CD4-positive, alpha-beta memory T cell (primary cell): ENCODE measurements around the gene VPS35L. TPM values are rescaled to one million over a fixed set of nuclear protein-coding genes. Genes with fewer than 3 reads are reported as not detected.

Experiments used
- CTCF ChIA-PET: fragments of 350-600 bp; sonication (Branson Sonifier 250); formaldehyde crosslinking; loops from one replicate; lab custom pipeline; 2021; ENCODE audit warnings: inconsistent platforms; ENCODE audit not compliant: partially characterized antibody; lab: Charles Lee
- POLR2A ChIA-PET: fragments of 350-600 bp; sonication (Branson Sonifier 250); formaldehyde crosslinking; loops from one replicate; lab custom pipeline; 2021; ENCODE audit not compliant: partially characterized antibody; lab: Charles Lee
- DNase-seq, 5 donors: peaks; one replicate each; pipeline versions ENCODE4 v3.0.0 to v3.0.0-alpha.2; 2020 to 2022; ENCODE audit warnings: mixed read lengths in 1 of 5
- H3K27ac ChIP-seq: one replicate; pipeline ENCODE4 v1.7.0; 2013; ENCODE audit warnings: low read depth, low read length
- H3K27me3 ChIP-seq: 2 replicates; pipeline ENCODE4 v1.7.0; 2013; ENCODE audit warnings: mild to moderate bottlenecking, low read length, moderate library complexity; ENCODE audit not compliant: insufficient read depth
- H3K36me3 ChIP-seq: 2 replicates; pipeline ENCODE4 v1.7.0; 2013; ENCODE audit warnings: mild to moderate bottlenecking, low read length, moderate library complexity; ENCODE audit not compliant: insufficient read depth
- H3K4me1 ChIP-seq: 2 replicates; pipeline ENCODE4 v1.7.0; 2013; ENCODE audit warnings: mild to moderate bottlenecking, low read length, moderate library complexity; ENCODE audit not compliant: insufficient read depth
- H3K4me3 ChIP-seq, 2 donors: one replicate each; pipeline ENCODE4 v1.7.0; 2013; ENCODE audit warnings: low read length in 2 of 2, mild to moderate bottlenecking in 1 of 2
- H3K9me3 ChIP-seq, 2 donors: one replicate each; pipeline ENCODE4 v1.7.0; 2013; ENCODE audit warnings: low read length in 2 of 2, control low read depth in 1 of 2; ENCODE audit not compliant: control insufficient read depth in 1 of 2
- H3K27ac Mint-ChIP-seq, 7 donors: one replicate each; pipeline ENCODE4 v1.8.0; 2020 to 2021; ENCODE audit warnings: mixed read lengths in 7 of 7, mild to moderate bottlenecking in 6 of 7, inconsistent platforms in 3 of 7, moderate library complexity in 3 of 7
- H3K27me3 Mint-ChIP-seq, 2 donors: one replicate each; pipeline ENCODE4 v1.8.0; 2020 to 2021; ENCODE audit warnings: mixed read lengths in 2 of 2
- H3K36me3 Mint-ChIP-seq, 2 donors: one replicate each; pipeline ENCODE4 v1.8.0; 2020 to 2021; ENCODE audit warnings: mixed read lengths in 2 of 2, inconsistent platforms in 1 of 2, mild to moderate bottlenecking in 1 of 2
- H3K4me1 Mint-ChIP-seq, 4 donors: one replicate each; pipeline ENCODE4 v1.8.0; 2020 to 2021; ENCODE audit warnings: mixed read lengths in 4 of 4, mild to moderate bottlenecking in 1 of 4
- H3K4me3 Mint-ChIP-seq, 8 donors: one replicate each; pipeline ENCODE4 v1.8.0; 2020 to 2021; ENCODE audit warnings: mixed read lengths in 8 of 8, mild to moderate bottlenecking in 7 of 8, moderate library complexity in 6 of 8, inconsistent platforms in 3 of 8
- H3K9me3 Mint-ChIP-seq, 8 donors: one replicate each; pipeline ENCODE4 v1.8.0; 2020 to 2021; ENCODE audit warnings: mixed read lengths in 8 of 8, mild to moderate bottlenecking in 5 of 8, inconsistent platforms in 3 of 8, moderate library complexity in 1 of 8
- intact Hi-C: fragments of 100-400 bp; cut with micrococcal nuclease; formaldehyde crosslinking; loops from one replicate; pipeline ENCODE4 v1.15.1; 2023
- polyA plus RNA-seq, 2 donors: library from polyadenylated mRNA; unstranded; fragments of 300-500 nt; fragmentation: Illumina TruSeq; gene quantifications; one replicate each; pipeline ENCODE4 v1.2.3, GENCODE V29; 2021
- total RNA-seq, 2 experiments: library from RNA; stranded (reverse); gene quantifications; one replicate each; pipeline ENCODE4 v1.2.3, GENCODE V29; 2021

VPS35L gene
- total and polyA plus RNA-seq, 4 experiments from 2014 or later = 42.2 to 52.9 (median 48.6) TPM

DNA sequence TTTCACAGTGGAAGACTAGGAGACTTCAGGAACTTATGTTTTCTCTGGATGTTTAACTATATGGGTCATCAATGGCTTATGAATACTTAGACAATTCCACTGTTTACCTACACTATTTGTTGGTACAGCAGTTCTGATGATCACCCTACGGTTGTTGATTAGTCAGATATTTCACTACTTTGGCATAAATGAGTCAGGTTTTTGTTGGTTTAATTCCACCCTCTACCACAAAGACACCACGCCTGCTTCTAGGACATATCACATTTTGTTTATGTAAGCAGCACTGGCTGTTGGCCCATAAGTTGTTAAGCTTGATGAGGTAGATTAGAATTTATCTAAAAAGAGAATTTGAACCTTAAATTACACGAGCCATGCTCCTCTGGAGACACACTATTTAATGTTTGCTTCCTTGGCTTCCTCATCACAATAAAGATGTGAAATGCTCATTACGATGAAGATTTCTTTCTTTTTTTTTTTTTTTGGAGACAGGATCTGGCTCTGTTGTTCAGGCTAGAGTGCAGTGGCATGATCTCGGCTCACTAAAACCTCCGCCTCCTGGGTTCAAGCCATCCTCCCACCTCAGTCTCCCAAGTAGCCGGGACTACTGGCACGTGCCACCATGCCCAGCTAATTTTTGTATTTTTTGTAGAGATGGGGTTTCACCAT lies 37.9 kb upstream of the VPS35L start:
- H3K9me3 ChIP-seq = no peaks in the 10 kb centered on the region
- Mint-ChIP-seq H3K4me3 (peak overlapping the region in 1 of 8 donors; percentile 12), H3K27me3 (no peaks in the 10 kb centered on the region), H3K36me3 (peaks cover 30 to 46% of the 10 kb centered on the region in 2 donors), H3K9me3 (no peaks in the 10 kb centered on the region), H3K4me1 (peaks cover 38 to 59% (median 50%) of the 10 kb centered on the region in 4 donors), H3K27ac (peak overlapping the region in 2 of 7 donors; percentile 57 to 69)
- H3K27ac ChIP-seq = no peak overlapping the region
- intact Hi-C loops = no loop called here
- DNase-seq = peak in 2 of 5 donors; percentile 4 to 41
- ChIA-PET CTCF (no interaction called here), POLR2A (no interaction called here)
- peaks cover 45% of the 10 kb centered on the region for H3K4me1 ChIP-seq
- no peak overlapping the region for H3K4me3 ChIP-seq
- peaks cover 15% of the 10 kb centered on the region for H3K36me3 ChIP-seq
- H3K27me3 ChIP-seq = no peaks in the 10 kb centered on the region

GRCh38 chr16:19518388-19518787 lies 37.1 kb upstream of the VPS35L start:
- Histone ChIP-seq H3K27ac (no peak overlapping the region), H3K36me3 (peaks cover 15% of the 10 kb centered on the region), H3K9me3 (no peaks in the 10 kb centered on the region), H3K4me3 (no peak overlapping the region), H3K27me3 (no peaks in the 10 kb centered on the region), H3K4me1 (peaks cover 54% of the 10 kb centered on the region)
- no peak for DNase-seq
- Mint-ChIP-seq H3K9me3 (no peaks in the 10 kb centered on the region), H3K27ac (peak overlapping the region in 2 of 7 donors; percentile 15 to 70), H3K36me3 (peaks cover 22 to 39% of the 10 kb centered on the region in 2 donors), H3K27me3 (no peaks in the 10 kb centered on the region), H3K4me1 (peaks cover 36 to 62% (median 49%) of the 10 kb centered on the region in 4 donors), H3K4me3 (no peak overlapping the region)
- ChIA-PET CTCF (no interaction called here), POLR2A (no interaction called here)
- intact Hi-C loops = no loop called here

DNA sequence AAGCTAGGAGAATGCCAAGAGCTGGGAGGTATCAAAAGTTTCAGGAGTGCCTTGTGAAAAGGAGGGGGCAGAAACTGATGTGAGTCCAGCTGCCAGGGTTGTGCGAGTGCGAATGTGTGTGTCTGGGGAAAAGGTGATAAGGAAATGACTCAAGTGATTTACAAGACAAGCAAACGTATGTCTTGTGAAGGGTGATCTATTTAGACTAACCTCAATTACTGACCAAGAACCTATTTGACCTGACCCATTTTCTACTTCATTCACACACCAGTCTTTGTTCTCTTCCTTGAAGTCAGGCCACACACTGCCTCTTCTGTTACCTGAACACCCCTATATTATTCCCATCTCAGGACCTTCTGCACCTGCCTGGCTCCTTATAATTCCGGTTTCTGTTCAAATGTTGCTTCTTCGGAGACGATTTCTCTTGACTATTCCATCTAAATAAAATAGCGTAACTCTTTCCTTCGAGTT lies 34.6 kb upstream of the VPS35L start:
- Histone ChIP-seq H3K27ac (peak overlapping the region; percentile 78), H3K9me3 (no peaks in the 10 kb centered on the region), H3K4me3 (peak overlapping the region; percentile 87 to 89), H3K4me1 (peaks cover 69% of the 10 kb centered on the region), H3K27me3 (no peaks in the 10 kb centered on the region), H3K36me3 (peaks cover 5% of the 10 kb centered on the region)
- H3K9me3 Mint-ChIP-seq = no peaks in the 10 kb centered on the region
- H3K27me3 Mint-ChIP-seq = no peaks in the 10 kb centered on the region
- ChIA-PET POLR2A (interaction anchor here (0.6 to 2.7 kb wide), 4 partner anchors 15 to 595 kb away, joined by 3 to 28 read pairs (median 5); partner anchors contain the start of gene VPS35L), CTCF (interaction anchor here (1.6 to 3.4 kb wide), 3 partner anchors 18 to 37 kb away, joined by 5 to 20 read pairs (median 12); partner anchors contain the start of gene VPS35L)
- peaks cover 46 to 75% (median 58%) of the 10 kb centered on the region in 4 donors for H3K4me1 Mint-ChIP-seq
- peak overlapping the region; percentile 73 to 98 (median 95) for H3K27ac Mint-ChIP-seq
- DNase-seq = peak in 1 of 5 donors; percentile 2
- peaks cover 11 to 30% of the 10 kb centered on the region in 2 donors for H3K36me3 Mint-ChIP-seq
- intact Hi-C loops = loop anchor here (10.0 kb wide), 1 partner anchor 596 kb away; the partner anchor contains the start of gene SMG1
- H3K4me3 Mint-ChIP-seq = peak overlapping the region; percentile 95 to 99 (median 96)

- H3K4me3 Mint-ChIP-seq = peak within 1 kb of the TSS; percentile 95 to 99 (median 96)
- H3K27me3 ChIP-seq = no peaks in the 10 kb centered on the region
- DNase-seq = peak; percentile 88 to 93 (median 89)
- intact Hi-C loops = loop anchor here (2.0 to 10.0 kb wide), 3 partner anchors 197 to 1219 kb away; partner anchors contain the start of genes IQCK, KNOP1, SMG1 and THUMPD1
- no peaks in the 10 kb centered on the region for H3K36me3 ChIP-seq
- peaks cover 6 to 22% of the 10 kb centered on the region in 2 donors for H3K36me3 Mint-ChIP-seq
- peak within 1 kb of the TSS; percentile 87 to 89 for H3K4me3 ChIP-seq
- peak within 1 kb of the TSS; percentile 73 to 98 (median 95) for H3K27ac Mint-ChIP-seq
- H3K27ac ChIP-seq = peak within 1 kb of the TSS; percentile 78
- H3K4me1 Mint-ChIP-seq = peaks cover 45 to 74% (median 55%) of the 10 kb centered on the region in 4 donors
- ChIA-PET POLR2A (interaction anchor here (1.0 to 2.7 kb wide), 3 partner anchors 16 to 33 kb away, joined by 3 to 28 read pairs (median 7); partner anchors contain the start of gene VPS35L), CTCF (interaction anchor here (1.6 to 3.4 kb wide), 3 partner anchors 19 to 36 kb away, joined by 5 to 20 read pairs (median 12); partner anchors contain the start of gene VPS35L)
- H3K27me3 Mint-ChIP-seq = no peaks in the 10 kb centered on the region
- peaks cover 70% of the 10 kb centered on the region for H3K4me1 ChIP-seq
- H3K9me3 ChIP-seq = no peaks in the 10 kb centered on the region
- no peaks in the 10 kb centered on the region for H3K9me3 Mint-ChIP-seq
Observed at GRCh38 chr16:19521471-19522396, 33.8 kb upstream of the VPS35L start, which contains the start of gene GDE1. GDE1 (minus strand) TSS chr16:19522098; CDS start chr16:19521964, 134 bp downstream.

DNA sequence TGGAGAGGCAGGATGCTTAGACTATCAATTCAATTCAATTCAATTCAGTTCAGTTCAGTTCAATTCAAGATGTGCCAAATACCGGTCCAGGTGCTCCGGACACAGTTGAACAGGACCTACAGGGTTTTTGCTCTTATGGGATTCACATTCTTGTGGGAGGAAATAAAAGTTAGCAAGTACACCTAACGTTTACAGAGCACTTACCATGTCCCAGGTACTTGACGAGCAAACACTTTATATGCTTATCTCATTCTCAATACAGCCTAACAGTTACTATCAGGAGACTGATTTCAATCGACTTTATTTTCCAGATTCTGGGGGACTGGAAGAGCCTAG lies 33.1 kb upstream of the VPS35L start:
- intact Hi-C loops = loop anchor here (2.0 to 10.0 kb wide), 3 partner anchors 196 to 1218 kb away; partner anchors contain the start of genes IQCK, KNOP1, SMG1 and THUMPD1
- peaks cover 39 to 68% (median 49%) of the 10 kb centered on the region in 4 donors for H3K4me1 Mint-ChIP-seq
- H3K27ac ChIP-seq = peak overlapping the region; percentile 78

DNA sequence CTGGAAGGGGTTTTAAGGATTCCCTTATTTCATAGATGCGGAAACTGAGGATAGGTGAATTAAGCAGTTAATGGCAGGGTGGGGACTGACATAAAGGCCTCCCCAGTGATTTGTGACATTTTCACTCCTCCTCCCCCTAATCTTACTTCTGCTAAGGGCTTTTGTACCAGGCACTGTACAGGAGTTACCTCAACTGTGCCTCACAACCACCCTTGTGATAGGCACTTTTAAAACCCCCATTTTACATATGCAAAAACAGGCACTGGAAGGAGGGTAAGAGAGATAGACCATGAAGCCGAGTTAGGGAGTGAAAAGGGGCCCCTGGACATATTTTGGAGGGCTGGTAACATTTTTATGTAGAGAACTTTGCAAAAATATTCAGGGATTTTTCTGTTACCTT lies 32.7 kb upstream of the VPS35L start:
- peaks cover 0 to 13% of the 10 kb centered on the region in 2 donors for H3K36me3 Mint-ChIP-seq
- Histone ChIP-seq H3K9me3 (no peaks in the 10 kb centered on the region), H3K27me3 (no peaks in the 10 kb centered on the region), H3K4me3 (no peak overlapping the region), H3K27ac (peak overlapping the region; percentile 78), H3K4me1 (peaks cover 63% of the 10 kb centered on the region), H3K36me3 (no peaks in the 10 kb centered on the region)
- H3K27ac Mint-ChIP-seq = peak overlapping the region in 6 of 7 donors; percentile 57 to 98 (median 94)
- intact Hi-C loops = loop anchor here (1.0 to 10.0 kb wide), 7 partner anchors 33 to 1218 kb away; partner anchors contain the start of genes ARL6IP1, COQ7, IQCK and KNOP1
- H3K27me3 Mint-ChIP-seq = no peaks in the 10 kb centered on the region
- no peak for DNase-seq
- CTCF ChIA-PET = interaction anchor here (3.4 kb wide), 1 partner anchor 33 kb away, joined by 20 read pairs; the partner anchor contains the start of gene VPS35L
- H3K4me1 Mint-ChIP-seq = peaks cover 36 to 64% (median 45%) of the 10 kb centered on the region in 4 donors
- H3K9me3 Mint-ChIP-seq = no peaks in the 10 kb centered on the region
- POLR2A ChIA-PET = interaction anchor here (2.7 to 3.5 kb wide), 2 partner anchors 32 to 33 kb away, joined by 28 to 66 read pairs; partner anchors contain the start of gene VPS35L
- H3K4me3 Mint-ChIP-seq = peak overlapping the region in 5 of 8 donors; percentile 20 to 99 (median 96)

More for the DNA sequence above, 33.1 kb upstream of the VPS35L start:
- no peaks in the 10 kb centered on the region for H3K9me3 Mint-ChIP-seq
- peaks cover under 1 to 16% of the 10 kb centered on the region in 2 donors for H3K36me3 Mint-ChIP-seq
- H3K9me3 ChIP-seq = no peaks in the 10 kb centered on the region
- peaks cover 67% of the 10 kb centered on the region for H3K4me1 ChIP-seq
- peak overlapping the region; percentile 73 to 98 (median 95) for H3K27ac Mint-ChIP-seq
- ChIA-PET CTCF (interaction anchor here (3.4 kb wide), 1 partner anchor 33 kb away, joined by 20 read pairs; the partner anchor contains the start of gene VPS35L), POLR2A (interaction anchor here (2.7 kb wide), 1 partner anchor 33 kb away, joined by 28 read pairs; the partner anchor contains the start of gene VPS35L)
- peak overlapping the region in 1 of 2 donors; percentile 89 for H3K4me3 ChIP-seq
- H3K27me3 ChIP-seq = no peaks in the 10 kb centered on the region
- no peaks in the 10 kb centered on the region for H3K36me3 ChIP-seq
- no peaks in the 10 kb centered on the region for H3K27me3 Mint-ChIP-seq
- H3K4me3 Mint-ChIP-seq = peak overlapping the region; percentile 95 to 99 (median 96)
- no peak for DNase-seq
